Fibroblast of skin of right biceps (primary cell): ENCODE results near the gene RASGRF2.
"Not testable (repeated sequence)": the region's sequence is repeated elsewhere in the genome, so short reads cannot be mapped to it uniquely, and the experiment has no call there.

Source experiments
- DNase-seq: peaks from one replicate; pipeline ENCODE4 v3.0.0-alpha.2; 2013

The RASGRF2 gene

DNA sequence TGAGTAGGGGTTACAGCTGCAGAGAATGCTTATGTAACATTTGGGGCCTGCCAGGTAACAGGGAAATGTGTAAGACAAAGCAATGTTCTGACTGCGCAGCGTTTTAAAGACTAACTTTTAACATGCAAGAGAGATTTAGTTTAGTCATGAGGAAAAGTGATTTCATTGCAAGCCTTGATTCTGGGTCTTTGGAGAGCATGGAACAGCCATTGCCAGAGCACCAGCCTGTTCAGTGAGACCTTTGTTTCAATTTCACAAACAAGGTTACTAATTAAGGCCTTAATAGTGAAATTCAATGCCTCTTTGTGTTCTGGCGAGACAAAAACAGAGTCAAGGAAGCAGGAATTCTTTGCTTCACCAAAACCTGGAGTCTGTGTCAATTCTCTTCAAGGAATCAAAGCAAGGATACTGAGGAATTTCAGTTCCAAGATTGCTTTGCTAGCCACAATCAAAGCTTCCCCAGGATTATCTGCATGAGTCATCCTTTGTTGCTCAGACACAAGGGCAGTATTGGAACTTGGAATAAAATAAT is 287.3 kb downstream of the RASGRF2 start:
- peak; percentile 61 for DNase-seq

DNA sequence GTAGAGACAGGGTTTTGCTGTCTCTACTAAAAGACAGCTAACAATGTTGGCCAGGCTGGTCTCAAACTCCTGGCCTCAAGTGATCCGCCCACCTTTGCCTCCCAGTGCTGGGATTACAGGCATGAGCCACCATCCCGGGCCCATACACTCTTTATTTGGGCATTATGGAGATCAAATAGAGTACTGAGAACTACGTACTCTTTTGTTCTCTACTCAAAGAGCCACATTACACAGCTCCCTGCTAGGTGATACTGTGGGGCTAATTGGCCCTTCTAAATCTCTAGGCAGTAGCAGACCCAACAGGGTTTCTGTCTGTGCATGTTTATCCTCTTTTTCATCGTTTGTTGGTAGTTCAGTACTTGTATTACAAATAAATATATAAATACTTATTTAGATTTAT is 289.1 kb downstream of the RASGRF2 start:
- no peak for DNase-seq

GRCh38 chr5:81250004-81250403 is 289.8 kb downstream of the RASGRF2 start:
- DNase-seq: no peak

GRCh38 chr5:81251922-81252321 is 291.8 kb downstream of the RASGRF2 start:
- DNase-seq: no peak

GRCh38 chr5:81252904-81253303 is 292.7 kb downstream of the RASGRF2 start:
- DNase-seq: no peak

DNA sequence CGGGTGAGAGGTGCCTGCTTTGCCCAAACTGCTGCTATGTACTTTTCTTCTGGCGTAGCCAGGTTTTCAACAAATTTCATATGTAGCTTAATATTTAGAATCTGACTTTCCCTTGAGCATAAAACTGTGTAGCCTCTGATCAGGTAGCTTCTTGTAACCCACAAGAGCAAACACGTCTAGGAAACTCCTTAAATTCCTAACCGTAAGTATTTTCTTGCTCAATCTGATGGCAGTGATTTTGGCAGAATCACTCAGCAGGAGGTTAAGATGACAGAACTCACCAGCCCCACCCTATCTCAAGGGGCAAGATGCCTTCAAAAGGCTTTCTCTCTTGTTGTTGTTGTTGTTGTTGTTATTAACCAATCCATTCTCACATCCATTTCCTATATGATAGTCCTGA is 293.7 kb downstream of the RASGRF2 start:
- DNase-seq: no peak

GRCh38 chr5:81254886-81255559 is 294.9 kb downstream of the RASGRF2 start:
- no peak for DNase-seq

DNA sequence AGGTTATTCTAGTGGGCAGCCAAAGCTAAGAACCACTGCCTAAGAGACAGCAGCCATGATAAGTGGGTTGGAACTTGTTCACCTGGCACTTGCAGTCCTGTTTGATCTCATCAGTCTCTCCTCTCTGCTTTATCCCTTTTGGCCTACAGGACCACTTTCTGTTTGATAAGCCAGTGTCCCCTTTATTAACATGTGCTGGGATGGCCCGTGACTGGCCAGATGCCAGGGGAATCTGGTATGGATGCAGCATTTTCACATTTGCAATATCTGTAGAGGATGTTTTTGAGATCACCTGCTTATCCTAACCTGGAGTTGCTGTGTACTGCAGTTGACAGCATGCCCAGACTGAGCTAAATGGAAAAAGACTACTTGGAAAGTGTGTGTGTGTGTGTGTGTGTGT is 296.6 kb downstream of the RASGRF2 start:
- no peak for DNase-seq

GRCh38 chr5:81262796-81263195 is 302.6 kb downstream of the RASGRF2 start:
- not testable (repeated sequence) for DNase-seq

DNA sequence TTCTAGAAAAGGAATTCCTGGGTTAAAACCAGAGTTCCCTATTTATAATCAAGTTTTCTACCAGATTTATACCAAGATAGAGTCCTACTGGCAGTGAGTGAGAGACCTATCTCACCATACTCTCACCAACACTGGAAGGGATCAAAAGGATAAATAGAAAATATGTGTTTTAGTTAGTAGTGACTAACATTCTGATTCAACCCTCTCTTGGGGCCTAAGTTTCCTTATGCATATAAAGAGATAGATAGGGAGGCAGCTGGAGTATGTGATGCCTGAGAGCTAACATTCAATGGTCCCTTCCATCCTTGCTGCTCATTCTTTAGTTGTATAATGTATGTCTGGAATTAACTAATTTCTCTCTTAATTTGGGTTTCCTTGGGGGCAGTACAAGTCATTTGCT is 304.9 kb downstream of the RASGRF2 start:
- DNase-seq: peak; percentile 24

DNA sequence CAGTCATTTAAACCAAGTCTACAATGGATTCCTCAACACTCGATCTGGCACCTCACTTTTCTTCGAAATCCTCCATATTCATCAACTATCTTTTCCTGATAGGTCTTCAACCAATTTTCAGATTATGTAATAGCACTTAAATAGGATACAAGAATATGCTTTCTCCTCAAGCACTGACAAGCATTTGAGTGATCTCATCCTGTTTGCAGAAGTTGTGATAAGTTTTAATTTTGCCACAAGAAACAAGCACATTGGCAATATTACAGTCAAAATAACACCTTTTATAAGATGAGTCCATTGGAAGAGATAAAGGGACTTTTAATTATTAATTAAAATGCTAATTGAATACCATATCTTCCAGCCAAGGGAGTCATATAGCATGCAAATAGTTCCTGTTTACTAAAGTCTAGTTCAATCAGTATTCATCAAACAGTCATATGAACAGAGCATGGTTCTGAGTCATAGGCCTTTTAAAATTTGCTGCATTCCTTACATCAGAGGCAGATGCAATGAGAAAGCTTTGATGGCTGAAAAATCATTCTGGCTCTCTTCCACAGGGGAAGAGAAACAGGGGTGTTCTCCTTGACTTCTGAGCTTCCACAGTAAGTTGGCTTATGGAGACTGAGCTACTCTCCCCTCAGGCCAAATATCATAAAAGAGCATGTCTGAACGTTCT is 308.5 kb downstream of the RASGRF2 start:
- peak; percentile 86 for DNase-seq

- peak; percentile 30 for DNase-seq
These were observed 309.7 kb downstream of the RASGRF2 start for GRCh38 chr5:81269751-81270393.

DNA sequence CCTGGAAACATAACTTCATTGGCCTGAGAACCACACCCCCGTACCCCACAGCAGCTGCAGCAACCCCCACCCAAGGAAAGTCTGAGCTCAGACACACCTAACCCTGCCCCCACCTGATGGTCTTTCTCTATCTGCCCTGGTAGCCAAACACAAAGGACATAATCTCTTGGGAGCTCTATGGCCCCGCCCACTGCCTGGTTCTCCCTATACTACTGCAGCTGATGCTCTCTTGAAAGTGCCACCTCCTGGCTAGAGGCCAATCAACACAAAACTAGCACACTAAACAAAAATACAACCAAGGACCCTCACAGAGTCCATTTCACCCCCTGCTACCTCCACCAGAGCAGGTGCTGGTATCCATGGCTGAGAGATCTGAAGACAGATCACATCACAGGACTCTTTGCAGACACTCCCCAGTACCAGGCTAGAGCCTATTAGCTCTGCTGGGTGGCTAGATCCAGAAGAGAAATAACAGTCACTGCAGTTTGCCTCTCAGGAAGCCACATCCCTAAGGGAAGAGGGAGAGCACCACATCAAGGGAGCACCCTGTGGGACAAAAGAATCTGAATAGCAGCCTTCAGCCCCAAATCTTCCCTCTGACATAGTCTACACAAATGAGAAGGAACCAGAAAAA is 310.3 kb downstream of the RASGRF2 start:
- DNase-seq: not testable (repeated sequence)
